ELF-1 (cell line): ENCODE results near the gene AWAT2.
A peak's percentile ranks its signal among the peaks of the same experiment; 100 is the strongest.

Experiments used
- DNase-seq: peaks from one replicate; pipeline ENCODE4 v3.0.0-alpha.2; 2016; ENCODE audit warnings: low read depth, low spot score

Gene AWAT2, protein sequence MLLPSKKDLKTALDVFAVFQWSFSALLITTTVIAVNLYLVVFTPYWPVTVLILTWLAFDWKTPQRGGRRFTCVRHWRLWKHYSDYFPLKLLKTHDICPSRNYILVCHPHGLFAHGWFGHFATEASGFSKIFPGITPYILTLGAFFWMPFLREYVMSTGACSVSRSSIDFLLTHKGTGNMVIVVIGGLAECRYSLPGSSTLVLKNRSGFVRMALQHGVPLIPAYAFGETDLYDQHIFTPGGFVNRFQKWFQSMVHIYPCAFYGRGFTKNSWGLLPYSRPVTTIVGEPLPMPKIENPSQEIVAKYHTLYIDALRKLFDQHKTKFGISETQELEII

DNA sequence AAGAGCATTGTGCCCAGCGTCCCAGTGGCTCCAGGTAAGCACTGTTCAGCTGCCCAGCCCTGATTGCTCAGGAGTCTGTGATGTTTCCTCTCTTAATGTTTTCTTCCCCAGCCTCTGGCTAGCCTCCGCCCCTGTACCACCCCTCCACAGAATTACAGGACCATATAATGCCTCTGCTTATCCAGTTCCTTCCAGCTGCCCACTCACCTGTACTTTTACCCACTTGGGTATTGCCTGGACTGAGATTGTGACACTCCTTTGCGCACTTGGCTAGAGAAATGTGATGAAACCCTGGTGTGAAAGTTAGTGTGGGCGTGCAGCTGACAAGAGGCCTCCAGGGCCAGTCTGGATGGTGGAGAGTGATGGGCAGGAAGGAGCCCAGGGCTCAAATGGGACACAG is at the start of gene AWAT2:
Gene AWAT2 (minus strand): TSS at position 14 of the 400 bp plus-strand sequence. CDS start 6 bp downstream, at position 8.
- no peak for DNase-seq

DNA sequence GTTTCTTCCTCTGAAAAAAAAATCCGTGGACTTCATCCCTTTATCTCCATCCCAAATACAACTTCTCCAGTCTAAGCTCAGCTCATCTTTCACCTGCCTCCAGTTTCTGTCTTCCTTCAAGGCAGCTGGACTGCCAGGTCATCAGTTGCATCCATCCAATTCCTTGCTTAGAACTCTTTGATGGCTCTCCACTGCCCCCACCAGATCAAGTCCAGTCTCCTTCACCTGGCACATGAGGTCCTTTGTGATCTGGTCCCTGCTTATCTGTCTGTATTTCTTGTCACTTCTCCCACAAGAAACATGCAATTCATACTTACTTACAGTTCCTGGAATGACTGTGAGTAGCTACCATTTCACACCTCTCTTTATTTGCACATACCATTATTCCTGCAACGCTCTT is 46.3 kb upstream of the AWAT2 start:
- DNase-seq: peak; percentile 48

DNA sequence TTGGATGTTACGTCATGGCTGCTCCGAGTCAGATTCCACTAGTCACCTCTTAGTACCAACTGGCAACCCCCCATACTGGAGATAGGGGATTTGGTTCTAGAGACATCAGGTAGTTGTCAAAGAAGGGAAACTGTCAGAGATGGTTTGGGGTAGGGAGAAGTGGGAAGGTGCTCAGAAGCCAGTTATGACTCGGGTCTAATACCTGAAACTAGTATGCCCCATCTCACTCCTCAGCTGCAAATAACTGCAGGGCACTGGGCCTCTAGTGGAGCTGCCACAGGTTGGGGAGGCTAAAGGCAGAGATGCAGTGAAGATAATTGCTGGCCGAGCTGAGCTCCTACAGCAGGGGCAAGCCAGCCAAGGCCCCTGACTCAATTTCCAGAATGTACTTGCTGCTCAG is 42.5 kb upstream of the AWAT2 start:
- DNase-seq: no peak

DNA sequence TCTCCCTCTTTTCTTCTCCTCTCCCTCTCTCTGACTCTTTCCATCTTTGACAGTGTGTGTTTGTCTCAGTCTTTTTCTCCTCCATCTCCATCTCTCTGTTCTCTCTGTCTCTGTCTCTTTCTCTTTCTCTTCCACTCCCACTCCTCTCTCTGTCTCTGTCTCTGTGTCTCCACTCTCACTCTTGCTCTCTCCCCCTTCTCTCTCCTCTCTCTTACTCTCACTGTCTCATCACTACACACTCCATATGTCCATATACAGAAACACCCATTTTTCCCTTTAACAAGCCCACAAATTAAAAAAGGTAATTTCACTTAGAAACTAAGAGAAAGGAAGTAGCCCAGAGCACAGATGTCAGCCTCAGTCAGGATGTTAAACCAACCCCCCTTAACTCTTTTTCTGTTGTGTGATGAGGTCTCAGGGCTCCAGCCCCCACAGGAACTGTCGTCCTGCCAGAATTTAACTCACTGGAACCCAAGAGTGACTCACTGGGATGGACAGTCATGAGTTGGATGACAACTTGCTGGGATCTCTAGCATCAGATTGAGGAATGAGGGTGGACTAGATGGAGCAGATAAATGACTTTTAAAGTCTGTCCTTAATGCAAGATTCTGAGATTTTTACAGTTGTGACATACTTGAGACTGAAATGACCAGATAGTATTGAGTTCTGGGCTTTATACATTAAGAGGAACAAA is 40.0 kb upstream of the AWAT2 start:
- DNase-seq: no peak

DNA sequence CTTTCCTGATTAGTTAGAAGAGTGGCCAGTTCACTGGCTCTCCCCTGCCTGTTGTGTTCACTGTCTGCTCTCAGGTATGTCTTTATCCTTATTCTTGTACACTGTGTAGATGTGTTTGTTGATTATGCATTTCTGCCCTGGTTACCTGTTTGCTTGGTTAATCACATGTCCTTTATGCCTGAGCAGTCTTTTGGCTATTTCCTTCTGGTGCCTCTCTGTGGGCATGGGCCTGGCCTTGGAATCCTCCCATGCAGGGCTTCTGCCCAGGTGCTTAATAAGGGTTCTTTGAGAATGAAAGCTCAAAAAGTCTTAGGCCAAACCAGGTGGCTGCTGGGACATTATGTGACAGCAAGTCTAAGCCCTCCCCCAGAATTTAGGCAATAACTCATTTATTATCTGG is 39.0 kb upstream of the AWAT2 start:
- no peak for DNase-seq

DNA sequence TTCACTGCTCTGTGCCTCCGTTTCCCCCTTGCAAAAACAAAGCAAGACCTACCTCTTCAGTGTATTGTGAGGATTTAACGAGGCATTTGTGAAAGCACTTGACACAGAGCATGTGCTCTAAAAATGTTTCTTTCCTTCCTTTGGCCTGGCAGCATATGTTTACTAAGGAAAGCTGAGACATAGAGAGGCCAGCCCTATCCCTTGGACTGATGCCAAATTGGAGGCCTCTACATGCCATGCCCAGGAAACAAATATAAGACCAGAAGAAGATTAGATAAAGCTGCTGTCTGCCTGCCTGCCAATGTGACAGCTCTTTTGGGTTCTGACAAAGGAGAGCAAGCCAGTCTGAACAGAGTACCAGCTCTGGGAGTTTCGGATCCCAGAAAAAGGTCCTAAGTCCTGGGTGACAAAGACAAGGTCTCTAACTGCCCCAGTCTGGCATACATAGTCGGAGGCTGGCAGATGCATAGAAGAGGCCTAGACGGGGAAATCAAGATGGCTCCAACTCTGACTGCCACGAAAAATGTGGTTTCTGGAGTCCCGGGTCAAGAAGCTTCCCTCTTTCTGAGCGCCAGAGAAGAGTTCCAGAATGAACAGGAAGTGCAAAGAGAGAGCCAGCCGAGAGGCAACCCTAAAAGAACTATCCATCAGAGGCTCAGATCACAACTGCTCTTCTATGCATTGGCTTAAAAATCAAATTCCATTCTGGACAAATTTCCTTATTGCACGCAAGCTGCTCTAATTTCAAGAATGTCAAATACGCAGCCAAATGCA is 38.3 kb upstream of the AWAT2 start:
- DNase-seq: no peak

DNA sequence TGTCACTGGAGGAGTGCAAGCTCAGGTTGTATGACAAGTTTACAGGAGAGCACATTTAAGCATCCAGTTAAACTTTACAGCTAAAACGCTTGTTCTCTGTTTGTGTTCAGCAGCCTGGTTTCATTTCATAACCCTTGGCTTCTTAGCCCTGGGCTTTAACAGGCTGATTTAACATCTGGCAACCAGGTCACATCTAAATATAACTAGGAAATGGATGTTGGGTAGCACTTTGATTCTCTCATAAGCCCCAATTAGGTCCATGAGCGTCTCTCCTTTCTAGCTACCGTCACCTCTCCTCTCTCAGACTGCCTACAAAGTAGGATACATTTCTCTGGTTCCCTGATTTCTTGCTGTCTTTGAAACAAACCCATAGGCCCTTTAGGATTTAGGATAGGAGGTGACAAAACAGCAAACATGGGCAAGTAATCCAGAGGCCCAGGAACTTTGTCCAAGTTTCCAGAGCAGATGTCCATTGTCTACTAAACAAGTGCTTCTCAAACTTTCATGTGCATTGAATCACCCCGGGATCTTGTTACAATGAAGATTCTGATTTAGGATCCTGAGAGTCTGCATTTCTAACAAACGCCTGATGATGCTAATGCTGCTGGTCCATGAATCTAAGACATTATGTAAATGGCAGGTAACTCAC is 35.0 kb upstream of the AWAT2 start:
- no peak for DNase-seq

DNA sequence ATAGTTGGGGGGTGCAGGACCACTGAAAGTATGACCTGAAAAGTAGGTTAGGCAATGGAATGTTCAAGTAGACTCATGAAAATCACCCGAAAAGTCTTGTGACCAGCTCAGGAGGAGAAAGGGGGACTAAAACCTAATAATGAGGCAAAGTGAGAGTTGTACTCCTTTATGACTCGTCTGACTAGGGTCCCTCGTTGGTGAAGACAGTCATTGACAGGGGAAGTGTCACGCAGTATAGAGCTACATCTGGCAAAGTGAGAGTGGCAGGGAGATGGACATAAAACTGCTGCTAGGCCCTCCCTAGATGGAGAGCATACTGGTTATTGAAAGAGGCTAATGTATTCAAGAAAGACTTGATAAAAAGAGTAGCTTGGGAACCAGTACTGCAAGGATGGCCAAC is 33.0 kb upstream of the AWAT2 start:
- DNase-seq: no peak

DNA sequence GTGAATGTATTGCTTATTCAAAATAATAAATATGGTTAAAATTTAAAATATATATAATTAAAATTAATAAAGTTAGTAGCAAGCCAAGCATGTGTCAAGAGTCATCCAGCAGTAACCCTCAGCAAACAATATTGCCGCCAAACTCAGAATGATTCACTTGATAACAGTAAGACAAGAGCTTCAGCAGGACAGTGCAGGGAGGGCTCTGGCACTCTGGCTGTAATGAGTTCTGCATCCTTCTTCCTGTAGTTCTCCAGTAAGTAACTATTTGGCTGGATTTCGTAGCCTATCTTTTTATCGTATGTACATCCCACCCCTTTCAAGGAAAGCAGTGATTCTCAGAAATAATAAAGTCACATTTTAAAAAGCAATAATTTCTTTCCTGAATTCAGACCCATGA is 30.1 kb upstream of the AWAT2 start:
- no peak for DNase-seq

DNA sequence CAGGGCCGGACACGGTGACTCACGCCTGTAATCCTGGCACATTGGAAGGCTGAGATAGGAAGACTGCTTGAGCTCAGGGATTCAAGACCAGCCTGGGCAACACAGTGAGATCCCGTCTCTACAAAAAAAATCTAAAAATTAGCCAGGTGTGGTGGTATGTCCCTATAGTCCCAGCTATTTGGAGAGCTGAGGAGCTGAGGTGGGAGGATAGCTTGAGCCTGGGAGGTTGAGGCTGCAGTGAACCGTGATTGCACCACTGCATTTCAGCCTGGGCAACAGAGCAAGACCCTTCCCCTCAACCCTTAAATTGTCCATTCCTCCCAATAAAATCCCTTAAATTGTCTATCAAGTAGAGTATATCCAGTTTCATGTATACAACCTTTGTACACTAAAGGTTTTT is 29.6 kb upstream of the AWAT2 start:
- no peak for DNase-seq

DNA sequence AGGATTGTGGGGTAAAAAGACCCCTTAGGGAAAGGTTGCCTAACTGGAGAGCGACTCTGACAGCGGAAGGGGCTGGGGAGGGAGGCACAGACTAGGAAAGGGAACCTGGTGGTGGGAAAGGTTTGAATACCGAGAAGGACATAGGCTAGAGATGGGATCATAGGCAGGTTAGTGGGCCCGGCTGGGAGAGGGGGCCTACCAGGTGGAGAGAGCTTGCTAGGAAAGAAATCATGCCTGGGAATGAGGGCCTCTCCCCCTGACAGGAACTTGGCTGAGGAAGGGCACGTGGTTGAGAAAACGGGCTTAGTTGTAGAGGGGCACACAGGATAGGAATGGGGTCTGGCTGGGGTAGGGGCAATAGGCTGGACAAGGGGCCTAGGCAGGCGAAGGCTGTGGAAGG is 16.9 kb upstream of the AWAT2 start:
- no peak for DNase-seq

DNA sequence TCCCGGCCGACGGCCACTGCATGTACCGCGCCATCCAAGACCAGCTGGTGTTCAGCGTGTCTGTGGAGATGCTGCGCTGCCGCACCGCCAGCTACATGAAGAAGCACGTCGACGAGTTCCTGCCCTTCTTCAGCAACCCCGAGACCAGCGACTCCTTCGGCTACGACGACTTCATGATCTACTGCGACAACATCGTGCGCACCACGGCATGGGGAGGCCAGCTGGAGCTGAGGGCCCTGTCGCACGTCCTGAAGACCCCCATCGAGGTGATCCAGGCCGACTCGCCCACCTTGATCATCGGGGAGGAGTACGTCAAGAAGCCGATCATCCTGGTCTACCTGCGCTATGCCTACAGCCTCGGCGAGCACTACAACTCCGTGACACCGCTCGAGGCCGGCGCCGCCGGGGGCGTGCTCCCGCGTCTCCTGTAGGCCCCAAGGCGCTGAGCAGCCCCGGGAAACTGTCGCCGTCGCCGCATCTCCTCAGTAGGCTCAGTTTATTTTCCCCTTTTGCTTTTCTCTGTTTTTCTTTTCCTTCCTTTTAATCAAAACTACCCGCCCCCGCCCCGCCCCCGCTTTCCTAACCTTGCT is 13.3 kb upstream of the AWAT2 start:
- no peak for DNase-seq

DNA sequence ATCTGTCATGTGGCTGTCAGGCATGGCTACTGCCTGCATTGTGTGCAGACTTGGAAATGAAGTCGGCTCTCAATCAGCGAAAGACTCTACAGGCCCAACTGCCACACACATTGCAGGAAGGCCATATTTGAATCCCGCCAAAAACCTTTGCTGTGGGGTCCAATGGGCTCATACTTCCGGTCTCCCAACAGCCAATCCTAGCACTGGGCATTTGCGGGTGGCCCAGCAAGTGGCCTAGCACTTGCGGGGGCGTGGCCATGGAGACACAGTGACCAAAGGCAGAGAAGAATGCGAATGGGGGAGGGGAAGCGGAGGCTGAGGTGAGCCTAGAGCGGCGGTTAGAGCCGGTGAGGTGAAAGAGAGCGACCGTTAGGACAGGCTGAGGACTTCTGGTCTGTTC is 12.3 kb upstream of the AWAT2 start, which contains the start of gene OTUD6A:
Gene OTUD6A (plus strand): TSS at position 382 of the 400 bp plus-strand sequence. CDS start 68 bp downstream, outside the sequence.
- peak; percentile 10 for DNase-seq

DNA sequence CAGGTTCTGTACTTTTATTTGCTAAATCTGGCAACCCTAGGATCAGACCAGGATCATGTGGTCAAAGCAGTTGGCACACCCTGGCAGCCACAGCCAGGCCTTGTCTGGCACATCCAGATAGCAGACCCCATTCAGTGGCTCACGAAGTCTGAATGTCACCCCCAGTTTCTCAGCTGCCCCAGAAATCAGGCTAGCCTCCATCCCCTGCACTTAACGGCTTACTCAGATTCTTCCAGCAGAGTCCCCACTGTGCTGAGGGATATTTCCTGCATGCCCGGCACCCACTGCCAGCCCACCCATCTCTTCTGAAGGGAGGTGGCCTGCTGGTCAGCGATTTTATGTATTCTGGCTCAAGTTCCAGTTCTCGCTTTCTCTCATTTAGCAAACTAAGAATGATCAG is 4.7 kb upstream of the AWAT2 start:
- no peak for DNase-seq

DNA sequence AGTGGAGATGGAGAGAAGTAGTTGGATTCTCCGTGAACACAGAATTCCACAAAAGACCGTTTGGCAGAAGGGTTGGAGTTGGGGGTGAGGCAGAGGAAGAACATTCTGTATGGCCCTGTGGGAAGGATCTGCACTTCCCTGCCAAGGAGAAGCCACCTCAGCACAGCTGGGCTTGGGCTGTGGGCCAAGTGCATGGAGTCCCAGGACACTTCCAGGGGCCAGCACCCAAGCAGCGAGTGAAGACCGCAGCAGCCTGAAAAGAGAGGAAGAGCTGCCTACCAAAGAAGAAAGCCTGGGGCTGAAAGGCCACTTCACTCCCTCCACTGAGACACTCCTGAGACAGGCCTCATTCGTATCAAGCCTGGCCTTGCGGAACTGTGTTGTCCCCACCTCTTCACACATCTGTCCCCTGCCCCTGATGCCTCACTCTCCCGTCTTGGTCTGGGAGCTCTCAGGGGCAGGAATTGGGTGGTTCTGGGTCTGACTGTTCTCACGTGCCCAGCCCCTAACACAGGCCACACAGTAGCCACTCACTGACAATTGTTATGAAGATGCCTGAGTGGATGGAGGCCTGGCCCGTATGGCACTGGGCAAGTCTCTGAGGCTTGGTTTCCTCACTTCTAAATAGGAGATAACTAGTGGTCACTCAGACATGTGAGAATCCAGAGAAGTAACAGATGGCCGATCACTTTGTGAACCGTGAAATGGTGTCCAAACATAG is 3.3 kb upstream of the AWAT2 start:
- no peak for DNase-seq

DNA sequence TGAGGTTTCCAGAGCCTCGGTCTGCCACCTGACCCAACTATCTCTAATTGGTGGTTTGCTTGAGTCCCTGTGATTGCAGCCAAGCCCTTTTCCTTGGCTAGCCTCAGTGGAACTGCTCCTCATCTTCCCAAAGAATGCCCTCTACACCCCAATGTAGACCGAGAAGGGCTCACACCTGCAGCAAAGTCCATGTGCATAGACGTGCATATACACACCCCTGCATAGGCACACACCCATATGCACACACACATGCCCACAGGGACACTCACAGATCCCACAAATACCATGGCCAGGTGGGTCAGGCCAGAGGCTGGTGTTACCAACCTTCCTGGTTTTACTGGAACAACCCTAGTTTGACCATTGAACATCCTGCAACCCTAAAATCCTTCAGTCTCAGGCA is 332 bp downstream of the AWAT2 start:
- DNase-seq: no peak

DNA sequence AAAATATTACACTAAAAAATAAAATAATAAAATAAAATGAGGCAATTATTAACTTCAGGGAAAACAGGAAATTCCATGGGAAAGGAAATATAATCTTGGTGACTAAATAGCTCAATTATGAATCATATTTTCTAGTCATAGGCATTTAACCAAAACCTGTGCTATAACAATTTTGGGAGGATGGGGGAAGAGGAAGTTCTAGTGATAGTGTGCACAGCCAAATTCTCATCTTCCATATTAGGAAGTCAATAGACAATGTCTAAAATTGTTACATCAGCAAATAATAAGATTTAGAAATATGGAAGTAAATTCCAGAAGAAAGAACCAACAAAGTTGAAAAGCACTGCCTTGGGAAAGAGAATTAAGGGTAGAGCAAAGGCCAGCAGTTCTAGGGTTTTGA is 2.8 kb downstream of the AWAT2 start:
- DNase-seq: no peak

DNA sequence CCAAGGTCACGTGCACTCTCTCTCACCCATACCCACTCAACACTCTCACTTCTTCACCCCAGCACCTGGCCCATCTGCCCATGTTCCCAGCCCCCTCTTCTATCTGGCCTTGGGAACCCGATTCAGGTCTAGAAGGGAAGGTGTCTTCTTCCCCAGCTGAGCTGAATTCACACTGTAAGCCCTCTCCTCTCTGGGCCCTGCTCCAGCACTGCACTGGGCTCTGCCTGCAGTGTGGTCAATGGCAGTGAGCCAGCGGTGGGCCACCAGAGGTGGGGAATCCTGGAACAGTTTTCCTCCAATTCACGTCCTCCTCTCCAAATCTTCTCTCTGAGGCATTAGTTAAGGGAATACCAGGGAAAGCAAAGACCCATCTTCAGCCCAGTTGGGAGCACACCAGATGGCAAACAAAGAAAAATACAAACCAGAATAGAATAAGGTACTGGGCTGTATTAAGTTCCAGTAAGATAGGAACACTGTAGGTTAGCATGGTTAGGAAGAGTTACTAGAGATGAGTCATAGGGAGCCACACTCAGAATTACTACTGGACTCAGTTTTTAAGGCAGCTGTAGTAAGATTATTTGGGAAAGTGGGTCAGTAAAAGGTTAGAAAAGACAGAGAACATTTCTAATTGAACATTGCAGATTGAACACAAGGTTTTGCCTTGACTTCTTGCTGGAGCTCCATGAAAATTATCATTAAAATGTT is 5.0 kb downstream of the AWAT2 start:
- DNase-seq: no peak

DNA sequence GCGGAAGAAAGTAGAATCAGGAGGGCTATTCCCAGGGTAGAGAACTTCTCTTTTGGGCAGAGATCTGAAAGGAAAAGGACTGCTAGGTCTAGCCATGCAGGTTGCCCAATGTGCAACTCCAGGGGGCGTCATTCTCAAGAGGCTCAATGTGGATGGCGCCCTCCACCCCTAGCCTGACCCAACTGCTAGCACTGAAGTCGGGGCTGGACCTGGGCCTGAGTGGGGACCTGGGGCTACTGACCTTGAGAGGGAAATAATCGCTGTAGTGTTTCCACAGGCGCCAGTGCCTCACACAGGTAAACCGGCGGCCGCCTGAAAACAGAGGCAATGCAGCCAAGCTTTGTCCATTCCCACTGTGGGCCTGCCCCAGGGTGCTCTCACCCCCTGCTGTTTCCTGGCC is 6.1 kb downstream of the AWAT2 start:
- no peak for DNase-seq
